Left lung (tissue), 10 donors: Measurements from ENCODE around the gene ADGRL3. TPM values are rescaled to one million over a fixed set of nuclear protein-coding genes. Genes with fewer than 3 reads are reported as not detected.

ENCODE experiments used
- ATAC-seq: fragments of 200-7000 bp; cut with Tn5 transposase; one replicate; pipeline ENCODE4 v1.9.1; 2020; ENCODE audit warnings: moderate library complexity
- DNase-seq, 4 donors: peaks; one replicate each; pipeline ENCODE4 v3.0.0-alpha.2; 2013 to 2020
- H3K27ac ChIP-seq, 2 donors: fragments of 200-600 bp; sonication (generic) in 1 of 2; one replicate each; pipeline versions ENCODE4 v1.5.0 to v1.8.0; 2020 to 2021
- H3K27me3 ChIP-seq, 2 donors: fragments of 200-600 bp; sonication (generic) in 1 of 2; one replicate each; pipeline versions ENCODE4 v1.5.0 to v1.8.0; 2020 to 2021
- H3K36me3 ChIP-seq, 2 donors: fragments of 200-600 bp; sonication (generic) in 1 of 2; one replicate each; pipeline versions ENCODE4 v1.5.0 to v1.8.0; 2020 to 2021
- H3K4me1 ChIP-seq, 2 donors: fragments of 200-600 bp; one replicate each; pipeline ENCODE4 v1.8.0; 2021
- H3K4me3 ChIP-seq, 2 donors: fragments of 200-600 bp; sonication (generic) in 1 of 2; one replicate each; pipeline versions ENCODE4 v1.5.0 to v1.8.0; 2020 to 2021; ENCODE audit warnings: mild to moderate bottlenecking in 1 of 2
- H3K9me3 ChIP-seq, 2 donors: fragments of 200-600 bp; sonication (generic) in 1 of 2; one replicate each; pipeline versions ENCODE4 v1.5.0 to v1.8.0; 2020 to 2021
- intact Hi-C, 2 donors: fragments of 100-400 bp; cut with DNase I; formaldehyde crosslinking; loops; one replicate each; pipeline versions ENCODE4 v1.11.2 to v1.14.2; 2022
- polyA plus RNA-seq, 6 donors: library from polyadenylated mRNA; unstranded; fragments of 120-200 nt; gene quantifications; one replicate each; pipeline ENCODE4 v1.2.1, GENCODE V29; 2013; ENCODE audit not compliant: insufficient read length in 6 of 6
- total RNA-seq, 2 donors: library from RNA; stranded (reverse); fragmentation: NEBNext Ultra II Directional; extraction: Animal tissue kit (Norgen Biotek cat#: 25700); gene quantifications; one replicate each; pipeline ENCODE4 v1.2.1, GENCODE V29; 2021
- TF ChIP-seq, protein P1 (sequence below), 2 donors: fragments of 200-600 bp; sonication (generic) in 1 of 2; IDR thresholded peaks; one replicate each; pipeline versions ENCODE4 v1.5.0 to v1.8.0; 2021; ENCODE audit warnings: antibody characterized with exemption in 2 of 2
- donor health status: DM: no; HTN: yes; CAD: no.
- donor health status: DM: no; HTN: no; CAD: no.

Gene ADGRL3
- total and polyA plus RNA-seq, 8 donors, result 2.7 to 23.4 (median 19.6) TPM

DNA sequence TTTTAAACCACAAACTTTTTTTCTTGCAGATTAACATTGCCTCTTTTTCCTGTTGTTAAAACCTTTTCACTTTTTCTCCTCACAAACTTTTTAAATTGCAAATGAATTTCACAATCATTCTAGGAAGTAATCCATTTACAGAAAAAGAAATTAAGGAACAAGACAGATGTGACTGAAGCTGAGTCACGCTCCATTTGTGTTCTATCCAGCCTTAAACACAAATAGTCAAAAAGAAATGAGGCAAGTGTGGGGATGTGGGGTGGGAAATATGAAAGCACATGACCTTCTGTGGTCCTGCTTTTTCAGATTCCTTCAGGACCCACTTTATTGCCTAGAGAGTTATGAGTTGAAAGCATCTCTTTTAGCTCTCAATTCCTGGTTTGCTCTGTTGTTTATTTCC is 197.0 kb downstream of the ADGRL3 start:
- Histone ChIP-seq H3K36me3 (no peaks in the 10 kb centered on the region), H3K4me1 (no peaks in the 10 kb centered on the region), H3K27ac (no peak overlapping the region), H3K27me3 (no peaks in the 10 kb centered on the region), H3K4me3 (no peak overlapping the region), H3K9me3 (no peaks in the 10 kb centered on the region)
- TF ChIP-seq, protein P1, sequence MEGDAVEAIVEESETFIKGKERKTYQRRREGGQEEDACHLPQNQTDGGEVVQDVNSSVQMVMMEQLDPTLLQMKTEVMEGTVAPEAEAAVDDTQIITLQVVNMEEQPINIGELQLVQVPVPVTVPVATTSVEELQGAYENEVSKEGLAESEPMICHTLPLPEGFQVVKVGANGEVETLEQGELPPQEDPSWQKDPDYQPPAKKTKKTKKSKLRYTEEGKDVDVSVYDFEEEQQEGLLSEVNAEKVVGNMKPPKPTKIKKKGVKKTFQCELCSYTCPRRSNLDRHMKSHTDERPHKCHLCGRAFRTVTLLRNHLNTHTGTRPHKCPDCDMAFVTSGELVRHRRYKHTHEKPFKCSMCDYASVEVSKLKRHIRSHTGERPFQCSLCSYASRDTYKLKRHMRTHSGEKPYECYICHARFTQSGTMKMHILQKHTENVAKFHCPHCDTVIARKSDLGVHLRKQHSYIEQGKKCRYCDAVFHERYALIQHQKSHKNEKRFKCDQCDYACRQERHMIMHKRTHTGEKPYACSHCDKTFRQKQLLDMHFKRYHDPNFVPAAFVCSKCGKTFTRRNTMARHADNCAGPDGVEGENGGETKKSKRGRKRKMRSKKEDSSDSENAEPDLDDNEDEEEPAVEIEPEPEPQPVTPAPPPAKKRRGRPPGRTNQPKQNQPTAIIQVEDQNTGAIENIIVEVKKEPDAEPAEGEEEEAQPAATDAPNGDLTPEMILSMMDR (IDR thresholded peaks at IDR 0.05), result no peak
- no peak for DNase-seq
- no peak for ATAC-seq
- intact Hi-C loops, result no loop called here

DNA sequence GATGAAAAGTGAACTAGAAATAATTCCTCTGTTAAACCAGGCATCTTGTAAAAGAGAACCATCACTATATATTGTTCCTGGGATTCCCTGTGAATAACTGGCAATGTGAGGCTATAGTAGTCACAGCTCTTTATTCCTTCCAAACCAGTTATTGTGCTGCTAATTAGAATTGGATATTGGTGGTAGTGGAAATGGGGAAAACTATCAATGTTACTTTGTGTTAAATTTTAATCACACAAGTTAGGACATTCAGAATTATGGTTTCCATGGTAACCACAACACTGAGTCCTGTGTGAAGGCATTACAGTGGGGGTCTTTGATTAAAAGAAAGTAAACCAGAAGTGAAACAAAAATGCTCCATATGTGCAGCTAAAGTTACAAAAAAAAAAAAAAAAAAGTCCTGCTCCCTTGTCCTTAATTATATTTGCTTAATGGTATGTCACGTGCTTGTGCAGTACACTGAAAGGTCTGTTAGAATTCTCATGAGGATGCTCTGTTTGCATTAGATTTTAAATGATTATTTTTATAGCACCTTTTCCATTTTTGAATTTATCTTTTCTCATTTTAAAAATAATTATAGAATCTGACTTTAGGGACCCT is 200.4 kb downstream of the ADGRL3 start:
- H3K4me1 ChIP-seq, result no peaks in the 10 kb centered on the region
- H3K4me3 ChIP-seq, result no peak overlapping the region
- TF ChIP-seq, protein P1 (IDR thresholded peaks at IDR 0.05), result no peak
- no peaks in the 10 kb centered on the region for H3K36me3 ChIP-seq
- H3K27ac ChIP-seq, result no peak overlapping the region
- ATAC-seq (no peak), DNase-seq (peak in 1 of 4 donors; percentile 9)
- H3K9me3 ChIP-seq, result no peaks in the 10 kb centered on the region
- H3K27me3 ChIP-seq, result no peaks in the 10 kb centered on the region
- intact Hi-C loops, result no loop called here

DNA sequence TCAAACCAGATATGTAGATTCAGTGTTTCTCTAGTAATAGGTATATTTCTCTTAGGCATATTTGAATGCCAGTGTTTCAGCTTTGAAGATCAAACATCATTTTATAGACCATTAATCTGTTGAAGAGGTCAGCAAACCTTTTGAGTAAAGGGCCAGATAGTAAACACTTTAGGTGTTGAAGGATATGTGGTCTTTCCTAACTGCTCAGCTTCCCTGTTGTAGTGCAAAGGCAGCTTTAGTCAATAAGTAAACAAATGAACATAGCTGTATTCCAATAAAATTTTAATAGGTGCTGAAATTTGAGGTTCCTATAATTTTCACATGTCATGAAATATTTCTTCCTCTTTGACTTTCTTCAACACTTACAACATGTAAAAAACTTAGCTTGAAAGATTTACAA is 201.6 kb downstream of the ADGRL3 start:
- H3K4me3 ChIP-seq, result no peak overlapping the region
- H3K9me3 ChIP-seq, result no peaks in the 10 kb centered on the region
- H3K27ac ChIP-seq, result no peak overlapping the region
- no peaks in the 10 kb centered on the region for H3K36me3 ChIP-seq
- no peak for DNase-seq
- no peaks in the 10 kb centered on the region for H3K27me3 ChIP-seq
- ATAC-seq, result no peak
- intact Hi-C loops, result no loop called here
- no peaks in the 10 kb centered on the region for H3K4me1 ChIP-seq
- TF ChIP-seq, protein P1 (IDR thresholded peaks at IDR 0.05), result no peak

DNA sequence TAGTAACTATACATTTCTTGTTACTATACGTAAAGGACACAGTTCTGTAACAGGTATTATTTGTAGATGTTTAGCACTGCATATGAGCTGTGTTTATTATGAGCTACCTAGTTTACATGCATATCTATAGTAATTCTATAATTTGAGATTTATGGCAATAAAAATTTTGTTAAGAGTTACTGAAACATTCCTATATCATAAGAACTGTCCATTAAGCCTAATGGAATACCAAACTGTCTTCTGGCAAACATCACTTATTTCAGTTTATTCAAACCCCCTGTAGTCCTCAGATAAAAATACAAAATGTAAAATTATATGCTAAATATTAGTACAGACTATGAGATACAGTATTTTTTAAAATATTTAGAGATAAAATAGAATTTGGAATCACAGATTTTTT is 205.2 kb downstream of the ADGRL3 start:
- H3K9me3 ChIP-seq, result no peaks in the 10 kb centered on the region
- DNase-seq, result no peak
- intact Hi-C loops, result no loop called here
- no peaks in the 10 kb centered on the region for H3K36me3 ChIP-seq
- H3K4me1 ChIP-seq, result no peaks in the 10 kb centered on the region
- TF ChIP-seq, protein P1 (IDR thresholded peaks at IDR 0.05), result no peak
- H3K4me3 ChIP-seq, result no peak overlapping the region
- no peak for ATAC-seq
- H3K27ac ChIP-seq, result no peak overlapping the region
- H3K27me3 ChIP-seq, result no peaks in the 10 kb centered on the region

DNA sequence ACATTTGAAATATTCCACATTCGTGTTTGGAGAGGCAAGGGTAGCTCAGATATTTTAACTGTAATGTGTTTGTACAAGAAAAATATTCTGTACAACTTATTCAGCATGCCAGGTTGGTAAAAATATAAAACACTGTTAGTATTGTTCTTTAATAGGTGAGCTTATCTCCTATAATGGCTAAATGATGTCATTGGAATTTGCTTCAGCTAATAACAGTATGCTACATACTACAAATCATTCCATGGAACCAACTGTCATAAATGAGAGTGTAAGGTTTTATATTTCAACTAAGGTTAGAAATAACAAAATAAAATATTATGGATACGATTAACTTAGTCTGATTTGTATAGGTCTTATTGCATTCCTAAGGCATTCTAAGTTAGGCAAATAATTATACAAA is 206.6 kb downstream of the ADGRL3 start:
- Histone ChIP-seq H3K9me3 (no peaks in the 10 kb centered on the region), H3K4me1 (no peaks in the 10 kb centered on the region), H3K27ac (no peak overlapping the region), H3K27me3 (no peaks in the 10 kb centered on the region), H3K4me3 (no peak overlapping the region), H3K36me3 (no peaks in the 10 kb centered on the region)
- TF ChIP-seq, protein P1 (IDR thresholded peaks at IDR 0.05), result no peak
- ATAC-seq, result no peak
- no peak for DNase-seq
- intact Hi-C loops, result no loop called here
